Measurements from ENCODE around the gene SLC45A3. TPM values are rescaled to one million over a fixed set of nuclear protein-coding genes. Genes with fewer than 3 reads are reported as not detected.

The SLC45A3 gene
- total RNA-seq, 1 donor from 2014 or later: 23.7 TPM

DNA sequence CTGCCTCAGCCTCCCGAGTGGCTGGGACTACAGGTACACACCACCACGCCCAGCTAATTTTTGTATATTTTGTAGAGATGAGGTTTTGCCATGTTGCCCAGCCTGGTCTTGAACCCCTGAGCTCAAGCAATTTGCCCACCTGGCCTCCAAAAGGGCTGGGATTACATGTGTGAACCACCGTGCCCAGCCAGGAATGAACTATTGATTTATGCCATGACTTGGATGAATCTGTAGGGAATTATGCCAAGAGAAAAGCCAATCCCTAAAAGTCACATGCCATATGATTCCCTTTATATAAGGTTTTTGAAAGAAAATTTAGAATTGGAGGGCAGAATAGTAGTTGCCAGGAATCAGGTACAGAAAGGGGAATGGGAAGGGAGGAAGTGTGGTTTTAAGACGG, 19.1 kb upstream of the SLC45A3 start:
- no peak for DNase-seq

DNA sequence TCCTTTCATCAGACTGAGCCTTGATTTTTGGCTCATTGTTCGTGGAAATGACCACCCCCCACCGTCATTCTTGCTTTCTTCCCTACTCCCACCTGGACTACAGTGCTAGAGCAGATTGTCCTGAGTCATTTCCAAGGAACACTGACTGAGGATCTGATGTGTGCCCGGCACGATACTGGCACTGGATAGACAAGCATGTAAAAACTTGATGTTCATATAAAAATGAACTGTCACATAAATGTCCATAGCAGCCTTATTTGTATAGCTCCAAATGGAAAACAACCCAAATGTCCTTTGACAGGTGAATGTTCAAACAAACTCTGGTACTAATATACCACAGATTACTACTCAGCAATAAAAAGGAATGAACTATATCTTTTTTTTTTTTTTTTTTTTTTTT, 18.6 kb upstream of the SLC45A3 start:
- no peak for DNase-seq

DNA sequence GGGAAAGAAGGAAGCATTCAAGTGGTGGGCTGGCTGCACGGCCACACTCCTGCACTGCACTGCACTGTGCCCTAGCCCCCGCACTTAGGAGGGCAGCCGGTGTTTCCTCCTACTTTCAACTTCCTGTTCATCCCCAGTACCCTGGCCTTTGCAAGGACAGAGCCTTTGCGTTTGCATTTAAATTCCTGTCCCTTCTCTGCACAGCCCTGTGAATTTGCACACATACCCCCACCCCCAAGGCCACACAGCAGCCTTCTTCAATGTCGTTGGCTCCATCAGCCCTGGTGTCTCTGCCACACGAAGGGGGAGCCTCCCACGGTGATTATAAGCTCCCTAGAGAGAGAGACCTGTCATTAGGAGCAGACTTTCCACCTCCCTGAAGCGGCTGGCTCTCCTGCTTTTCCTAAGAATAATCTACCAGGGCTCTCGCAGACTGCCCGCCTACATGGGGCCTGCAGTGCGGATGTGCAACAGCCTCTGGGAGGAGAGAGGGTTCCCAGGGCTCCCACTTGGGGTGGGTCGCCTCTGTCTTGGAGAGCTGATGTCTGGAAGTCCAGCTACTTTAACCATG, 13.2 kb upstream of the SLC45A3 start:
- DNase-seq: no peak

DNA sequence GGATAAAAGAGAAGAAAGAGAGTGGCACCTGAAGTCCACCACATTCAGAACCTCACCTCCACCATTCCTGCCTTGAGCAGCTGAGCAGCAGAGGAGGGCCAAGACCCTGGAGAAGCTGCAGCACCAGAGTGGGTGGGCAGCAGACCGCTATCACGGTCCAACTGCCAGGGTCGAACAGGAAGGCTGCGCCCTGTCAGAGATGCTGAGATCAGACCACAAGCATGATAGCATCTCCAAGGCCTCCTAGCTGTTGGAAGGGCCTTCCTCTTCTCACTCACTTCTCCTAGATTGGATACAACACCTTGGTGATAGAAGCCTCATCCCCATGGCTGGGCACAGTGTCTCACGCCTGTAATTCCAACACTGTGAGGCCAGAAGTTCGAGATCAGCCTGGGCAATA, 12.1 kb upstream of the SLC45A3 start:
- no peak for DNase-seq

DNA sequence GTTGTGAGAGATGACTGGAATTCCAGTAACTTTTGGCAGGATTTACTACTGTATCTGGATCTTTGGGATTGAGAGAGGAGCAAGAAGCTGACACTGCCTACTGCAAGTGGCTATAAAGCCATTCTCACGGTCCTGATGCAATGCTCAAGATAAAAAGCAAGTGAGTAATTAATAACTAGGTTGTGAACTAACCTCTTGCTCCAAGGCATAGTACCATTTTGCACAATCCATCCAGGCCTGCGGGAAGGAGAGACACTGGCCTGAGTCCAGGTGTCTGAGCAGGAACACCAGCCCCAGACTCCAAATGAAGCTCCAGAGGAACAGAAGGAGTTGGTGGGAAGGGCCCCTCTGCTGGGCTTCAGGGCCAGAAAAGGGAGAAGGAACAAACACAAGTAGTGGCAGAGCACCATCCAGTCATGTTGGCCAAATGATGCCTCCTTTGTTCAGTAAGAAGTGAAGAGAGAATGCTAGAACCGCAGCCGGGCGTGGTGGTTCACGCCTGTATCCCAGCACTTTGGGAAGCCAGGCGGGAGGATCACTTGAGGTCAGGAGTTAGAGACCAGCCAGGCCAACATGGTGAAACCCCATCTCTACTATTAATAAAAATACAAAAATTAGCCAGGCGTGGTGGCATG, 9.9 kb upstream of the SLC45A3 start:
- DNase-seq: no peak

DNA sequence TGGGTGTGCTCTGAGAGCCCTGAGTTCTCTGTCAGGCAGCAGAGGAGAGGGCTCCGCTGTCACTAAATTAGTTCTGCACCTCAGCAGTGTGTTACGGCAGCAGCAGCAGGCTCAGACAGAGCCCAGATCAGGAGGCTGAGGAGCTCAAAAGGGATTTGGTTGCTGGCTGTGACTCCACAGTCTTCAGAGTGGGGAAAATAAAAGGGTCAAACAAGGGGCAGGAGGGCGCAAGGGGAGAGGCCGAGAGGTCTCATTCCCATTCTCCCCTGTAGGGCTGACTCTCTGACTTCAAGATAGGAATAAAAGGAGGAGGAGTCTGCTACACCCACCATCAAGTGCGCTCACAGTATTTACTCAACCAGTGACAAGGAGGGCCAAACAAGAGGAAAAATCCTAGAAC, 9.2 kb upstream of the SLC45A3 start:
- DNase-seq: no peak

DNA sequence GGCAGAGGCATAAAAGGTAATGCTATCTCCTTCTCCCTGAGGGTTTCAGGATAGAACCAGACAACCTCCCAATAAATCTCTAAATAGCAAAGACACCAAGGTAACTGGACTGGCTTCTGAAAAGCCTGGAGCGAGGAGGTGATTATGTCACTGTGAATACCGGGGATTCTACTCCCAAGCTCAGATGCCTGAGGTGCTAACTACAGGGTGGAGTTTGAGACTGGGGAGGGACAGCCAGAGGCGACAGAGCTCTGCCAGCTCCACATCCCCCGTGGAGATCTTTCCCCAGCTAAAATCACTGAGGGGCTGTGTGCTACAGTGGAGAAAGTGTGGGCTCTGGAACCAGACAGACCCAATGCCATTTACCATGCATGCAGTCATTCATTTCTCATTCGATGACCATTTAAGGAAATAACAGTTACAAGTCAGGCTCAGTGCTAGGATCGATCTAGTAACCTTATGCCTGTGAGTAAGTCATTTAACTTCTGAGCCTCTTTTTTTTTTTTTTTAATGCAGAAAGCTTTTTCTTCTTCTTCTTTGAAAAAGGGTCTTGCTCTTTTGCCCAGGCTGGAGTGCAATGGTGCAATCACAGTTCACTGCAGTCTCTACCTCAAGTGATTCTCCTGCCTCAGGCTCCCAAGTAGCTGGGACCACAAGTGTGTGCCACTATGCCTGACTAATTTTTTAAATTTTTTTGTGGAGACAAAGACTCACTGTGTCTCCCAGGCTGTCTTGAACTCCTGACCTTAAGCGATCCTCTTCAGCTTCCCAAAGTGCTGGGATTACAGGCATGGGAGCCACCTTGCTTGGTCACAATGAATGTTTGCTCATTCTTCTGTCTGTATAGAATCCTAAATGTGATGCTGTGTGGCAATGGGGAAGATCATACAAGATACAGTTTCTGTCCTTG, 8.1 kb upstream of the SLC45A3 start:
- no peak for DNase-seq

DNA sequence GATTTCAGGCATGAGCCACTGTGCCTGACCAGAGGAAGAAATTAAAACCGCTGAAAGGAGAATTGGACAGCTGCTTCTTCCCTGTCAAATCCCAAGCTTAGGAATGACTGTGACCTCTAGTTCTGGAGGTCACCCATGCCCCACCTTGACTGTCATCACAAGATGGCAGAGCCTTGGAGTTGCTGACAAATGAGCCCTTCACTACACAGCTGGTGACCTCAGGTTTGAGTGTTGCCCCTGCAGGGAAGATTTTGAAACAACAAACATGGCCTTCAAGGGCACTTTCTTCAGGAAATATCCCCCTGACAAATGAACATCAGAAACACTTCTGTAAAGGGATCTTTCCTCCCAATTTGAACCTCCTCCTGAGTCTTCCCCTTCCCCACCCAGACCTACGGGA, 6.9 kb upstream of the SLC45A3 start:
- no peak for DNase-seq

DNA sequence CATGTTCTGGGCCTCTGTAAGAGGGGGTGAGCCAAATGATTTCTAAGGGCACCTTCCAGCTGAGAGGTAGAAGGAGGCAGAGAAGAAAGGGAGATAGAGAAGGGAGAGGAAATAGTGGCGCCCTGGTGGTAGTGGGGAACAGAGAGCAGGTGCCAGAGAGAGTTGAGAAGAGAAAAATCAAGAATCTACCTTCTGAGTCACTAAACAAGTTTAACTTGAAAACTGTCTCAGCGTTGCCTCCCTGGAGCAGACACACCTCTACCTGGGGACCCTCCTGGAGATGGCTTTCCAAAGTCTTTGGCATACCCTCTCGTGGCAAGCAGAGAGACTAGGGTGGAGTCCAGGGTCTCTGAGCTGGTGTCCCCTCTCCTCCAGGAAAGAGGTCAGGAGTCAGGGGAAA, 1.1 kb upstream of the SLC45A3 start:
- DNase-seq: no peak

DNA sequence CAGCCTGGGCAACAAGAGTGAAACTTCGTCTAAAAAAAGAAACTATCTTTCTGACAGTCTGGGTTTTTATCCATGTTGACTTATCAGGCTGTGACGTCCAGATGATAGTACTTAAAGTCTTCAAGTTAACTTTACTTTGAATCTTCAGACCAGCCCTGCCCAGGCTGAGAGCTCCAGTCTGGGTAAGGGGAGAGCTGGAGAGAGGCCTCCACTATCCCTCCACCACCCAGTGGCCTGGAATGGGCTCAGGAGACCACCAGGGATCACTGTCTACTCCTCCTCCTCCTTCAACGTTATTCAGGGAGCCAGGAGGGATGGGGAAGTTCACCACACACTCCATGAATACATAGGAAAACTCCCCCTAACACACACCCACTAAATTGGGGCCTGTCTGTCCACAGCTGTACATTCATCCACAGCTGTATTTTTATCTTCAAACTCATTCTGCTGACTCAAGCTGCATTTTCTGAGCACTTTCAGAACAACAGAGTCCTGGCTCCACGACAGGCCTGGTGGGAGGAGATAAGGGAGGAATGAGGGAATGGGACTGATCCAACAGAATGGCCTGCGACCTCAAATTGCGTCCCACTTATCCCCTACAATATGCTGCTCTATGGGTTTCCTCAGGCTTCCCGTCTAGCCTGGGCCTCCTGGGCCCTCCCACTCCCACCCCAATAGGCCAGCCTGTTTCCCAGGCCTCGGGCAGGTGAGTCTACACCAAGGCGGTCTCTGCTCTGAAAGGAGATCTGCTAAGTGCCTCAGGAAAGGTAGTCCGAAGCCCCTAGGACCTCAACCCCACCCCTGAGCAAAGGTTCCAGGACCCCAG, 1.8 kb downstream of the SLC45A3 start:
- no peak for DNase-seq

DNA sequence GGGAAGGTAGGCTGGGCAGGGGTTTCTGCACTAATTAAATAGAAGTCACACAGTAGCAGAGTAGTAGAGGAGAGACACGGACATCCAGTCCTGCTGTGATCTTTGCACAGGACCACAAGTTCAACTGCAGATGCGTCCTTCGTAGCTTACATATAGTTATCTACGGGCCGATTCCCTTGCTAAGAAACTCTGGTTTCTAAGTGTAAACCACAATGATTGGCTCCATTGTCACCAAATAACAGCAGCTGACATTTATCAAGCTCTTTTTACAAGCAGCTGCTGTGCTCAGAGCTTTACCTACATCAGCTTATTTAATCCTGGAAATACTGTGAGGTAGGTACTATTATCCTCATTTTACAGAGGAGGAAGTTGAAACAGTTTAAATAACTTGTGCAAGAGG, 3.1 kb downstream of the SLC45A3 start:
- no peak for DNase-seq

DNA sequence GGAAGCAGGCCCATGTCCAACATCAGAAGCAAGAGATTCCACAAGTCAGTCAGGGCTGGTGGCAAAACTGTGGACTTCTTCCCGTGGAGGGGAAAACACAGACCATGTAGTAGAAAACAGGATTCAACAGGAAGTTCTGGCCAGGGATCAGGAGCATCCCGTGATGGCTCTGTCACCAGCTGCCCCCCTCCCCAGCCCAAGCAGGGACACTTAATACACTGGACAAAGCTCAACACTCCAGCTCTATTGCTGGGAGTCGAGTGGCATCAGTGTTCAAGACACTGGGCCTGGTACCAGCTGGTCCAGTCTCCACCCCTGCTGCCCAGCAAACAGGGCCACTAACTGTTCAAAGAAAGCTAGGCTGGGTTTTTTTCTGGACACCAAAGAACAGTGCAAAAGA, 3.7 kb downstream of the SLC45A3 start:
- no peak for DNase-seq

DNA sequence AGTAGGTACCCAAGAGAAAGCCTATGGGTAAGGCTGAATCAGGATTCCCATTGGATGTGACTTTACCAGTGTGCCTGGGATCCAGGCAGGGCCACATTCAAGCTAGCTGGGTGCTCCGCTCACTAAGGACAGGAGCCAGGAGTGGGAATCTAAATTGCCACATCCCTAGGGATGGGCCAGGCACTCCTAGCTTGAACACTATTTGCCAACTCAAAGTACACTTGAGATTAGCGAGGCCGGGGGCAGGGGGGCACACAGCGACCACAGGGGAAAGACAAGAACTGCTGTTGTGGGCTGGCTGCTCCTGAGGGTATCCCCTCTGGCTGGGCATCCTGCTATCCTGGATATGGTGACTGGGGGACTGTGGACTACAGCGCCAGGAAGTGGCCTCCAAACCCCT, 4.3 kb downstream of the SLC45A3 start:
- no peak for DNase-seq

DNA sequence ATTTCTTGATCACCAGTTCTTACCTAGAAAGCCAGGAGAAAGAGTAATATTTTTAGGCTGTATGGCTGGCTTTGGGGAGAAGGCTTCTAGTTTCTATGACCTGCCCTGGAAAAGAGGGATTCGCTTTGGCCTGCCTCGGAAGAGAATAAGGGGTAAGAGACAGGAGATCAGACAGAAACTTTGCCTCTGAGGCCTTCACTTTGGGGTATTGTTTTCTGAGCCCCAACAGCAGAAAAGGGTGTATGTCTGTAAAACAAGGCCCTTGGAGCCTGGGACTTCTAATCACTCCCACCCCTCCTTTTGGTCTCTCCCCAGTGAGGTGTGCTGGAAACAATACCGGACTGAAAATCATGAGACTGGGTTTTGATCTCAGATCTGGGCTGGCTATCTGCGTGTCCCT, 5.1 kb downstream of the SLC45A3 start:
- no peak for DNase-seq

DNA sequence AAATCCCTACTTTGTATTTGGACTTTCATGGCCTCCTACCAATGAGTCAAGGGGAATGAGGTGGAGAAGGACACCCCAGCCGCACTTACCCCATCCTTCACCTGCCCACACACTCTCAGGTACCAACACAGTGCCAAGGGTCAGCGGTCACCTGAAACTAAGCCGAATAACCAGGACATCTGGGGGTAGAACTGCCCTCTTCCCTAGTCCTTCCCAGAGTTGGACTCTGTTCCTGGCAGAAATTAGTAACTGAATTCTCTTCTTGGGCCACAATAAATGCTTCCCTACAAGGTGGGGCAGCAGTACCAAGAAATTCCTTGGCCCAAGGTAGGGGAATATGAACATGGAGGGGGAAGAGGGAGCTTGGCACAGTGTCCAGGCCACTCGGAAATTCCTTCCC, 7.3 kb downstream of the SLC45A3 start:
- no peak for DNase-seq

DNA sequence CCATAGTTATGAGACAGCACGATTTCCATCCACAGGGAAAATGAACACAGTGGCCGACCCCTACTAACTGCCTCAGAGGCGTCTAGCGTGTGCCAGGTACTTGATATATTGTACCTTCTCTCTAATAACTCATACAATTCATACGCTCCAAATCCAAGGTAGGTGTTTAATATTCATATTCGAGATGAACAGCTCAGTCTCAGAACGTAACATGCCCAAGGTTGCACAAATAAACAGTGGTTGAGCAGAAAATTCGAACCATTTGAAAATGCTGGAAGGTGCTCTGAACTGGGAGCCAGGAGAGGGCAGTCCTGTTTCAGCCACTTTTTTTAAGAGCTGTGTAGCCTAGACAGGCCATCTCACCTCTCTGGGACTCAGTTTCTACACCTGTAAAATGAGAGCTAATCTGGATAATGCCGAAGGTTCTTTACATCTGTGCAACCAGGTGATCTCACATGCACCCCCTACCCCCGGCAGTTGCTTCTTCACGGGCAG, 7.9 kb downstream of the SLC45A3 start:
- no peak for DNase-seq

DNA sequence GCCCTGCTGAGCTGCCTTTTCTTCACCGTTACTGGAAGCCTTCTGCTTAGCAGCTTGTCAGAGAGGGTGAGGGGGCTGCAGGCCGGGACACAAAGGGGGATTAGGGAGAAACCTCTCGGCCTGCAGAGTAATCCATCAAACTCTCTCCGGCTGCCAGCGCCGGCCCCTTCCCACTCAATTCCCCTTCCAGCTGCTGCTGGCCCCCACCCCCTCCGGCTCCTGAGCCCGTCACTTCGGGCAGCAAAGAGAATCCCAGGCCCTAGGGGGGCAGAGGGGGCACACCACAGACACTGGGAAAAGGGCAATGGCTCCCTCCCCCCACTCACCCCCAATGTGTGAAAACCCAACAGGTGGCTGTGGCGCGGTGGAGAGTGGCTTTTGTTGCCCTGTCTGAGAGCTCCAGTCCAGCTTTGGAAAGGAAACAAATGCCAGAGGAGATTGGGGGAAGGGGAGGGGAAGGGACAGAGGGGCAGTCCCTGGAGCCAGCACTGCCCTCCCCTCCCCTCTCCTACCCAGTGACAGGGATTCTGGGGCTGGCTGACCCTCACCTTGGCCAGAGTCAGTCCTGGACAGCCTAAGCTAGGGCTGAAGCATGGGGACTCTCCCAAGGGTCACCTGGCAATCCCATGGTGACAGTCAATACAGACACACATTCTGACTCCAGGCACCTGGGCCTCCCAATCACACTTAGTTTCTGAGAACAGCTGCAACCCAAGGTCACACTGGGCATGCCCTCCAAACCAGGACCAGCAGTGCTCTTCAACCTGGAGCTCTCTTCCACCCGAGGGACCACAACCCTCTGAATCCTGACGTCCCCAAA, 9.5 kb downstream of the SLC45A3 start:
- DNase-seq: no peak

DNA sequence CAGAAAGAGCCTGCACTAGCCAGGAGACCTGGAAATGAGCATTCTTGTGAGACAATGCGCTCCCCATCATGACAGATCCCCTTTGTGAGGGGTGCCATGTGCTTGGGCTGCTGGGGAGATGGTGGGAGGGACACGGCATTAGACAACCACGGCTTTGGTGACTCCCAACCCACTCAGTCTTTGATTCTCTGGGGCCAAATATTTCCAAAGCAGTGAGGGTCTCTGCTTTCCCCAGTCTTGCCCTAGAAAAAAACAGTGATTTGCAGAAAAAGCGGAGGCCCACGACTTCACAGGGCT, 10.2 kb downstream of the SLC45A3 start:
- DNase-seq: no peak

DNA sequence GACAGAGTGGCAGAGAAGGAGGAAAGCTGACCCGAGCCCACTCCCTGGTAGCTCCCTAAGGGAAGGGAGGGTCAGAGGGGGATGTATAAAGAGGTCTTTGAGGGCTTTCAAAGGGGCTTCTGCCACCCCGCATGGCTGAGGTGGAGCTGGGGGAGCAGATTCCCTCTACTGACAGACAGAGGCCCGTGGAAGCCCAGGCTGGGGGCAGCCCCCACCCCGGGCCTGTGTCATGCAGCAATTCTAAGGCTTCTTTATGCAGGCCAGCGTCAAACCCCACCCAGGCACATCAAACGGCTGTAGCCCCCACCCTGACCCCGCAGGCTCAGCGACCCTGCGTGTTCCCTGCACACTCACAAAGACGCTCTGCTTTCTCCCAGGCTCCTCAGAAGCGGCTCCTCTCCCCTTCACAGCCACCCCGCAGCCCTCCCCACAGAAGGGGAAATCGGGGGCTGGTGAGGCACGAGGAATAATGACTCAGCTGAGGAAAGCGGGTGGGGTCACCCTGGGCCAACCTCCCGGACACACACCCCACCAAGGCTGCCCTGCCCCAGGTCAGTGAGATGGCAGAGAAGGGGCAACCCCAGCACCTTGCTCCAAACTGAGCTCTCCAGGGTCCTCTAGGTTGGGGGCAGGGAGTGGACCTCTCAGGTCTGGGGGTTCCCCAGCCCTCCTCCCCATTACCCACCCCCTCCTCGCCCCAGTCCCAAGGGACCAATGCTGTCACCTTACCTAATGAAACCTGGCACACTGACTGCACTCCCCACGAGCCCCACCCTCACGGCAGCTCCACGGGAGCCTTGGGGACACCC, 10.8 kb downstream of the SLC45A3 start:
- no peak for DNase-seq

DNA sequence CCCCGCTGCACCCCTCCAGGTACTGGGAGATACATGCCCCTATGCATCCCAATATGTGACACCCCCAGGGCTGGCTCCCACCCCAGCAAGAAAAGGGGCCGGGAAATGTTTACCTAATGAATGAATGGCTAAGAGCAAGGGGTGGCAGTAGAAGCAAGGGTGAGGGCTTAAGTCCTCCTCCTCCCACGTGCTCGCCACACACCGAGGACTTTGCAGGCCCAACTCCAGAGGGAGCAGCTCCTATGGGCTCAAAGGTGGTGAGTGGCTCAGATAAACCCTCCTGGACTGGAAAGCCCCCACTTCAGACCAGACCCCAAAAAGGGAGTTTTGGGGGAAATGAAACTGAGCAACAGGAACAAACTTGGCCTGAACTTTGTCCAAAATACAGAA, 11.4 kb downstream of the SLC45A3 start:
- DNase-seq: no peak

DNA sequence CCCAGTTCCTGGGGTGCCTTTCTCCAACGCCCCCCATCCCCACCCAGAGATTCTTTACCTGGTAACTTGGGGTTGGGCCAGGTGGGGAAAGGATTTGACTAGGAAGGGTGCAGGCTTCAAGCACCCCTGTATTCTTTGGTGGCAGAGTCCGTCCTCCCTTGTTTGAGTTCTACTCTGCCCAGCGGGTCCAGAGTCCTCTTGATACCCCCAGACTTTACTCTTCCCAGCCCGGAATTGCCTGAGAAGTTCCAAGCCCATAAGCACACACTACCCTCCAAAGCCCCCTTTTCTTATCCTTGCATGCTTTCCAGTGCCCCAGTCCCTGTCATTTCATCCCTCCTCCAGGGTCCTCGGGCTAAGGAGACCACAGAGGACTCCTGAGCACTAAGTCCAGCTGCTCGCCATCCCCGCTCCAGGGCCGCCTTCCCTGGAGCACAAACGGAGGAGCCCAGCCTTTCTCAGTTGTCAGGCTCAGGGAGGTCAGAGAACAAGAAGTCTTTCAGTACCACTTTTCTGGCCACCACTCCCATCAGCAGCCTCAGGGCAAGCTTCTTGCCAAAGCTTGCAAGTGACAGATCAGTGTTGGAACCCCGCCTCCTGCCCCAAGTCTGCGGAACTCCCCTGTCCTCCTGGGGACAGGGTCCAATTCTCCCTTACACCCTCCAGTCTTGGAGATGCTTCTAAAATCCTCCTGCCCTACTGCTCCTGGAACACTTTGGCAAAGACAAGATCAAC, 12.2 kb downstream of the SLC45A3 start:
- DNase-seq: no peak

Data from dermis blood vessel endothelial cell (primary cell).